Sigmoid colon (tissue), 7 donors: ENCODE results near the gene KLK14. TPM values are rescaled to one million over a fixed set of nuclear protein-coding genes. Genes with fewer than 3 reads are reported as not detected.

Experiments
- DNase-seq: peaks from one replicate; pipeline ENCODE4 v3.0.0-alpha.2; 2019
- H3K27ac ChIP-seq, 4 donors: fragments of 200-600 bp; sonication (generic); one replicate each; pipeline ENCODE4 v1.5.1; 2016 to 2019; ENCODE audit warnings: mild to moderate bottlenecking in 1 of 4
- H3K27me3 ChIP-seq, 3 donors: fragments of 200-600 bp; sonication (generic); one replicate each; pipeline ENCODE4 v1.5.1; 2019; ENCODE audit warnings: mild to moderate bottlenecking in 1 of 3
- H3K36me3 ChIP-seq, 4 donors: fragments of 200-600 bp; sonication (generic); one replicate each; pipeline ENCODE4 v1.5.1; 2016 to 2019
- H3K4me1 ChIP-seq, 4 donors: fragments of 200-600 bp; sonication (generic); one replicate each; pipeline ENCODE4 v1.5.1; 2017 to 2019
- H3K4me3 ChIP-seq, 4 donors: fragments of 200-600 bp; sonication (generic); one replicate each; pipeline ENCODE4 v1.5.1; 2017 to 2019; ENCODE audit warnings: mild to moderate bottlenecking in 2 of 4, moderate library complexity in 1 of 4
- H3K9me3 ChIP-seq, 4 donors: fragments of 200-600 bp in 3 of 4; sonication (generic) in 3 of 4; one replicate each; pipeline versions ENCODE4 v1.5.1 to v1.6.1; 2013 to 2019
- CTCF ChIP-seq, 4 experiments: fragments of 450-650 bp in 3 of 4; fragments of 200-600 bp in 1 of 4; IDR thresholded peaks; one replicate each; pipeline ENCODE4 v1.5.1; 2016 to 2019; ENCODE audit warnings: antibody characterized with exemption in 4 of 4, mild to moderate bottlenecking in 3 of 4, moderate library complexity in 2 of 4
- EP300 ChIP-seq, 4 donors: sonication (generic); formaldehyde crosslinking; IDR thresholded peaks; one replicate each; pipeline ENCODE4 v1.6.1; 2017; ENCODE audit warnings: antibody characterized with exemption in 4 of 4
- POLR2A ChIP-seq, 2 donors: fragments of 450-650 bp; IDR thresholded peaks; one replicate each; pipeline ENCODE4 v1.6.1; 2016; ENCODE audit warnings: antibody characterized with exemption in 2 of 2, mild to moderate bottlenecking in 2 of 2, moderate library complexity in 2 of 2
- POLR2AphosphoS5 ChIP-seq, 4 donors: sonication (generic); formaldehyde crosslinking; IDR thresholded peaks; one replicate each; pipeline ENCODE4 v1.6.1; 2017; ENCODE audit warnings: antibody characterized with exemption in 4 of 4
- WGBS, 2 donors: extraction: QIAGEN DNeasy Blood & Tissue Kit; methylation state at CpG; one replicate each; pipeline ENCODE4 v1.1.7; 2013; 5-methylcytosine and 5-hydroxymethylcytosine counted together
- intact Hi-C: fragments of 100-400 bp; cut with DNase I; formaldehyde crosslinking; loops from one replicate; pipeline ENCODE4 v1.15.1; 2023
- polyA plus RNA-seq, 3 donors: library from polyadenylated mRNA; stranded (reverse); fragments of 200-250 nt; gene quantifications; one replicate each; pipeline ENCODE4 v1.2.3, GENCODE V29; 2013
- total RNA-seq, 4 donors: library from RNA; depleted of rRNA; stranded (reverse); fragments of >200 nt; gene quantifications; one replicate each; pipeline ENCODE4 v1.1.0, GENCODE V29; 2016
- donor health status: healthy with polysubstance abuse.
- donor health status: Bipolar disorder and iron deficiency.
- donor health status: healthy.

The KLK14 gene
- total and polyA plus RNA-seq, 7 donors, result 0.51 TPM; not detected in 6

GRCh38 chr19:51114087-51114729 lies 31.5 kb upstream of the KLK14 start:
- H3K27ac ChIP-seq, result no peak overlapping the region
- 75 to 84% methylated on average over 6 of the region's 6 CpGs for WGBS, 2 donors
- intact Hi-C loops, result no loop called here
- H3K27me3 ChIP-seq, result peaks cover 0 to 4% (median 0%) of the 10 kb centered on the region in 3 donors
- DNase-seq, result no peak
- no peaks in the 10 kb centered on the region for H3K36me3 ChIP-seq
- H3K4me3 ChIP-seq, result no peak overlapping the region
- TF ChIP-seq CTCF (IDR thresholded peaks at IDR 0.05), result no peak
- no peak for TF ChIP-seq POLR2AphosphoS5 (IDR thresholded peaks at IDR 0.05)
- TF ChIP-seq EP300 (IDR thresholded peaks at IDR 0.05), result no peak
- no peak for TF ChIP-seq POLR2A (IDR thresholded peaks at IDR 0.05)
- H3K4me1 ChIP-seq, result no peaks in the 10 kb centered on the region
- H3K9me3 ChIP-seq, result no peaks in the 10 kb centered on the region

GRCh38 chr19:51111606-51112005 lies 28.9 kb upstream of the KLK14 start:
- intact Hi-C loops, result no loop called here

GRCh38 chr19:51110666-51110971 lies 27.9 kb upstream of the KLK14 start:
- H3K27ac ChIP-seq, result no peak overlapping the region
- 67 to 76% methylated on average over 1 of the region's 1 CpG for WGBS, 2 donors
- H3K27me3 ChIP-seq, result no peaks in the 10 kb centered on the region
- H3K4me3 ChIP-seq, result no peak overlapping the region
- no peak for DNase-seq
- no peaks in the 10 kb centered on the region for H3K36me3 ChIP-seq
- no peak for TF ChIP-seq EP300 (IDR thresholded peaks at IDR 0.05)
- TF ChIP-seq CTCF (IDR thresholded peaks at IDR 0.05), result no peak
- TF ChIP-seq POLR2A (IDR thresholded peaks at IDR 0.05), result no peak
- no peak for TF ChIP-seq POLR2AphosphoS5 (IDR thresholded peaks at IDR 0.05)
- H3K4me1 ChIP-seq, result peaks cover 0 to 18% (median 15%) of the 10 kb centered on the region in 4 donors
- intact Hi-C loops, result no loop called here
- no peaks in the 10 kb centered on the region for H3K9me3 ChIP-seq

More at GRCh38 chr19:51111606-51112005, 28.9 kb upstream of the KLK14 start:
- Histone ChIP-seq H3K9me3 (no peaks in the 10 kb centered on the region), H3K27ac (no peak overlapping the region), H3K27me3 (peaks cover 0 to 4% (median 0%) of the 10 kb centered on the region in 3 donors), H3K4me3 (no peak overlapping the region), H3K36me3 (no peaks in the 10 kb centered on the region), H3K4me1 (peaks cover 0 to 18% (median 14%) of the 10 kb centered on the region in 4 donors)
- 17 to 43% methylated on average over 6 of the region's 6 CpGs for WGBS, 2 donors
- no peak for DNase-seq
- TF ChIP-seq POLR2AphosphoS5 (IDR thresholded peaks at IDR 0.05) (no peak), EP300 (IDR thresholded peaks at IDR 0.05) (no peak), POLR2A (IDR thresholded peaks at IDR 0.05) (no peak), CTCF (IDR thresholded peaks at IDR 0.05) (no peak)

GRCh38 chr19:51108805-51109146 lies 26.1 kb upstream of the KLK14 start:
- intact Hi-C loops, result loop anchor here (2.0 to 5.0 kb wide), 2 partner anchors 464 to 486 kb away; partner anchors contain the start of gene ZNF175
- TF ChIP-seq CTCF (IDR thresholded peaks at IDR 0.05) (peak in 1 of 4 experiments; percentile 20), POLR2A (IDR thresholded peaks at IDR 0.05) (no peak)
- Histone ChIP-seq H3K4me1 (peaks cover 0 to 18% (median 15%) of the 10 kb centered on the region in 4 donors), H3K4me3 (peak overlapping the region; percentile 55 to 83 (median 70)), H3K36me3 (peaks cover 0 to 5% (median 4%) of the 10 kb centered on the region in 4 donors), H3K27me3 (no peaks in the 10 kb centered on the region), H3K9me3 (no peaks in the 10 kb centered on the region), H3K27ac (peak overlapping the region; percentile 66 to 76 (median 72))
- WGBS, 2 donors, result 3 to 5% methylated on average over 15 of the region's 15 CpGs
- no peak for DNase-seq
